Measurements from ENCODE around the gene MIPOL1. TPM values are rescaled to one million over a fixed set of nuclear protein-coding genes. Genes with fewer than 3 reads are reported as not detected.

Gene MIPOL1
- total RNA-seq, 1 experiment from 2014 or later, result 18.7 TPM

GRCh38 chr14:37268788-37269187 lies 71.1 kb downstream of the MIPOL1 start:
- BruUV-seq (replicated peaks), result no TSS peak
- no peaks in the 10 kb centered on the region for H3K9me3 ChIP-seq
- peaks cover 10% of the 10 kb centered on the region for H3K9me3 Mint-ChIP-seq (ENCODE audit: unreplicated experiment)
- no peak overlapping the region for H3K27ac Mint-ChIP-seq (ENCODE audit: unreplicated experiment)
- intact Hi-C loops (cut with micrococcal nuclease; ENCODE audit: unreplicated experiment), result no loop called here
- H3K27me3 ChIP-seq (replicated peaks; ENCODE audit: control insufficient read depth, insufficient read depth, low read length), result no peaks in the 10 kb centered on the region
- no peak overlapping the region for H3K4me3 ChIP-seq (ENCODE audit: low read depth, low read length)
- ChIA-PET POLR2A (no interaction called here), CTCF (no interaction called here)
- no peak for DNase-seq
- no peaks in the 10 kb centered on the region for H3K36me3 ChIP-seq (ENCODE audit: control insufficient read depth, insufficient read depth, low read length)
- no peaks in the 10 kb centered on the region for H3K4me1 Mint-ChIP-seq (ENCODE audit: low read depth, unreplicated experiment)
- H3K4me1 ChIP-seq, result no peaks in the 10 kb centered on the region
- H3K27me3 Mint-ChIP-seq (ENCODE audit: insufficient read depth, unreplicated experiment), result no peaks in the 10 kb centered on the region
- H3K4me3 Mint-ChIP-seq (ENCODE audit: unreplicated experiment), result no peak overlapping the region
- TF ChIP-seq CTCF (IDR thresholded peaks at IDR 0.05; ENCODE audit: insufficient read depth in 1 of 2, low read depth in 1 of 2, low read length in 1 of 2, severe bottlenecking in 1 of 2, unreplicated experiment in 1 of 2), result no peak
- no peaks in the 10 kb centered on the region for H3K36me3 Mint-ChIP-seq (ENCODE audit: insufficient read depth, unreplicated experiment)

DNA sequence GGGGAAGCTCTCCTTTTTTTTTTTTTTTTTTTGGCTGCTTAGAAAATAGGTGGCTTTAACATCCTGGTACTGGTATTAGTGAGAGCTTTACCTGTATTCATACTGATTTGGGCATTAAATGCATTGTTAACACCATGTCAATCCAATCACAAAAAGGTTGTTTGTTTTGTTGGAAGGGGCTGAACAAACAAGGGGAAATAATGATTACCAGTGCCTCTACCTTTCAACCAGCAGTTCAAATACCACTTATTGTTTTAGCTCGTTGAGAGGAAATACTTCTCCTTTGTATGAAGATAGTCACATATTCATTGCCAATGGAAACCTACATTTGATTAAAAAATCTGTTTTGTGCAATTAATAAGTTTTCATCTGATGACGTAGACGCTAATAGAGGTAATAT lies 72.9 kb downstream of the MIPOL1 start:
- H3K36me3 ChIP-seq (ENCODE audit: control insufficient read depth, insufficient read depth, low read length), result no peaks in the 10 kb centered on the region
- Mint-ChIP-seq H3K4me3 (ENCODE audit: unreplicated experiment) (no peak overlapping the region), H3K9me3 (ENCODE audit: unreplicated experiment) (no peaks in the 10 kb centered on the region), H3K27me3 (ENCODE audit: insufficient read depth, unreplicated experiment) (no peaks in the 10 kb centered on the region), H3K36me3 (ENCODE audit: insufficient read depth, unreplicated experiment) (no peaks in the 10 kb centered on the region), H3K4me1 (ENCODE audit: low read depth, unreplicated experiment) (peaks cover 7% of the 10 kb centered on the region), H3K27ac (ENCODE audit: unreplicated experiment) (no peak overlapping the region)
- no peaks in the 10 kb centered on the region for H3K27me3 ChIP-seq (replicated peaks; ENCODE audit: control insufficient read depth, insufficient read depth, low read length)
- TF ChIP-seq CTCF (IDR thresholded peaks at IDR 0.05; ENCODE audit: insufficient read depth in 1 of 2, low read depth in 1 of 2, low read length in 1 of 2, severe bottlenecking in 1 of 2, unreplicated experiment in 1 of 2), result no peak
- BruUV-seq (replicated peaks), result no TSS peak
- ChIA-PET POLR2A (interaction anchor here (0.6 kb wide), 1 partner anchor 425 kb away, joined by 5 read pairs; no protein-coding TSS in a partner anchor), CTCF (interaction anchor here (1.0 kb wide), 1 partner anchor 40 kb away, joined by 5 read pairs; no protein-coding TSS in a partner anchor)
- H3K9me3 ChIP-seq, result no peaks in the 10 kb centered on the region
- H3K4me1 ChIP-seq, result 0 out of 2 replicates have a peak, but pooled peaks cover 3% of the 10 kb centered on the region
- no peak for DNase-seq
- intact Hi-C loops (cut with micrococcal nuclease; ENCODE audit: unreplicated experiment), result no loop called here
- no peak overlapping the region for H3K4me3 ChIP-seq (ENCODE audit: low read depth, low read length)

- Mint-ChIP-seq H3K4me3 (ENCODE audit: unreplicated experiment) (no peak overlapping the region), H3K27me3 (ENCODE audit: insufficient read depth, unreplicated experiment) (no peaks in the 10 kb centered on the region), H3K27ac (ENCODE audit: unreplicated experiment) (no peak overlapping the region), H3K9me3 (ENCODE audit: unreplicated experiment) (no peaks in the 10 kb centered on the region), H3K4me1 (ENCODE audit: low read depth, unreplicated experiment) (peaks cover 7% of the 10 kb centered on the region), H3K36me3 (ENCODE audit: insufficient read depth, unreplicated experiment) (no peaks in the 10 kb centered on the region)
- CTCF ChIA-PET, result no interaction called here
- no peak for DNase-seq
- intact Hi-C loops (cut with micrococcal nuclease; ENCODE audit: unreplicated experiment), result no loop called here
- POLR2A ChIA-PET, result no interaction called here
- Histone ChIP-seq H3K4me3 (ENCODE audit: low read depth, low read length) (no peak overlapping the region), H3K4me1 (0 out of 2 replicates have a peak, but pooled peaks cover 3% of the 10 kb centered on the region), H3K27me3 (replicated peaks; ENCODE audit: control insufficient read depth, insufficient read depth, low read length) (no peaks in the 10 kb centered on the region), H3K36me3 (ENCODE audit: control insufficient read depth, insufficient read depth, low read length) (no peaks in the 10 kb centered on the region), H3K9me3 (no peaks in the 10 kb centered on the region)
- BruUV-seq (replicated peaks), result no TSS peak
- no peak for TF ChIP-seq CTCF (IDR thresholded peaks at IDR 0.05; ENCODE audit: insufficient read depth in 1 of 2, low read depth in 1 of 2, low read length in 1 of 2, severe bottlenecking in 1 of 2, unreplicated experiment in 1 of 2)
Measured at GRCh38 chr14:37272569-37272968, 74.8 kb downstream of the MIPOL1 start.
